H9 (cell line): ENCODE results near the gene BCKDHA. TPM values are rescaled to one million over a fixed set of nuclear protein-coding genes. Genes with fewer than 3 reads are reported as not detected.

Experiments
- DNase-seq: peaks from one replicate; pipeline ENCODE4 v3.0.0-alpha.2; 2017
- H2AFZ ChIP-seq: one replicate; pipeline ENCODE4 v1.6.1; 2013; ENCODE audit warnings: mild to moderate bottlenecking, low read length, control low read depth, moderate library complexity
- H2AK5ac ChIP-seq: 2 replicates; pipeline ENCODE4 v1.6.1; 2013; ENCODE audit warnings: low read length, control low read depth, mixed read lengths; ENCODE audit not compliant: insufficient read length
- H2BK120ac ChIP-seq: one replicate; pipeline ENCODE4 v1.6.1; 2013; ENCODE audit warnings: low read depth, mild to moderate bottlenecking, low read length, control low read depth, inconsistent platforms; ENCODE audit not compliant: poor library complexity, severe bottlenecking
- H2BK12ac ChIP-seq: 2 replicates; pipeline ENCODE4 v1.6.1; 2013; ENCODE audit warnings: low read length, control low read depth, mixed read lengths, low read depth; ENCODE audit not compliant: insufficient read length
- H2BK15ac ChIP-seq: 2 replicates; pipeline ENCODE4 v1.6.1; 2013; ENCODE audit warnings: low read depth, low read length, control low read depth
- H2BK20ac ChIP-seq: one replicate; pipeline ENCODE4 v1.6.1; 2013; ENCODE audit warnings: low read depth, mild to moderate bottlenecking, low read length, control low read depth, inconsistent platforms; ENCODE audit not compliant: poor library complexity, severe bottlenecking
- H2BK5ac ChIP-seq: 2 replicates; pipeline ENCODE4 v1.6.1; 2013; ENCODE audit warnings: low read length, control low read depth, mixed read lengths; ENCODE audit not compliant: insufficient read length
- H3K14ac ChIP-seq: 2 replicates; pipeline ENCODE4 v1.6.1; 2013; ENCODE audit warnings: low read length, control low read depth; ENCODE audit not compliant: insufficient read depth
- H3K18ac ChIP-seq: 2 replicates; pipeline ENCODE4 v1.6.1; 2013; ENCODE audit warnings: low read depth, mild to moderate bottlenecking, mixed read lengths, low read length, control low read depth; ENCODE audit not compliant: insufficient read length
- H3K23ac ChIP-seq: 2 replicates; pipeline ENCODE4 v1.6.1; 2013; ENCODE audit warnings: low read length, control low read depth, mixed read lengths, low read depth; ENCODE audit not compliant: insufficient read length
- H3K23me2 ChIP-seq: 2 replicates; pipeline ENCODE4 v1.6.1; 2013; ENCODE audit warnings: low read depth, mild to moderate bottlenecking, mixed read lengths, low read length, control low read depth; ENCODE audit not compliant: insufficient read length, poor library complexity, severe bottlenecking
- H3K27ac ChIP-seq: 2 replicates; pipeline ENCODE4 v1.5.1; 2013; ENCODE audit warnings: low read length, control low read depth, mixed read lengths, low read depth; ENCODE audit not compliant: insufficient read length
- H3K27me3 ChIP-seq: 2 replicates; pipeline ENCODE4 v1.6.1; 2013; ENCODE audit warnings: low read length, control low read depth, inconsistent platforms; ENCODE audit not compliant: insufficient read depth
- H3K4ac ChIP-seq: 2 replicates; pipeline ENCODE4 v1.6.1; 2013; ENCODE audit warnings: low read depth, mild to moderate bottlenecking, control low read depth, inconsistent platforms, low read length, moderate library complexity
- H3K4me1 ChIP-seq: 2 replicates; pipeline ENCODE4 v1.6.1; 2013; ENCODE audit warnings: low read length, control low read depth, inconsistent platforms; ENCODE audit not compliant: insufficient read depth
- H3K4me2 ChIP-seq: 2 replicates; pipeline ENCODE4 v1.6.1; 2013; ENCODE audit warnings: low read length, control low read depth, mixed read lengths; ENCODE audit not compliant: insufficient read length, insufficient read depth
- H3K56ac ChIP-seq: 2 replicates; pipeline ENCODE4 v1.6.1; 2013; ENCODE audit warnings: low read depth, mild to moderate bottlenecking, mixed read lengths, low read length, control low read depth; ENCODE audit not compliant: insufficient read length
- H3K79me1 ChIP-seq: 2 replicates; pipeline ENCODE4 v1.6.1; 2013; ENCODE audit warnings: low read depth, mild to moderate bottlenecking, moderate library complexity, low read length, control low read depth, inconsistent platforms; ENCODE audit not compliant: insufficient read depth, poor library complexity, severe bottlenecking
- H3K79me2 ChIP-seq: 2 replicates; pipeline ENCODE4 v1.6.1; 2013; ENCODE audit warnings: low read length, control low read depth, inconsistent platforms; ENCODE audit not compliant: insufficient read depth
- H3K9ac ChIP-seq: 2 replicates; pipeline ENCODE4 v1.6.1; 2013; ENCODE audit warnings: low read length, control low read depth, mixed read lengths; ENCODE audit not compliant: insufficient read length; ENCODE audit errors: extremely low read depth
- H3K9me3 ChIP-seq: one replicate; pipeline ENCODE4 v1.6.1; 2013; ENCODE audit warnings: low read depth, low read length, inconsistent platforms; ENCODE audit not compliant: control insufficient read depth
- H3T11ph ChIP-seq: one replicate; pipeline ENCODE4 v1.6.1; 2013; ENCODE audit warnings: mild to moderate bottlenecking, low read length, control low read depth, inconsistent platforms
- H4K20me1 ChIP-seq: one replicate; pipeline ENCODE4 v1.6.1; 2013; ENCODE audit not compliant: control insufficient read depth, insufficient read length, insufficient read depth
- H4K5ac ChIP-seq: 2 replicates; pipeline ENCODE4 v1.6.1; 2013; ENCODE audit warnings: low read depth, mild to moderate bottlenecking, mixed read lengths, low read length, control low read depth; ENCODE audit not compliant: insufficient read length
- H4K8ac ChIP-seq: replicated peaks from 2 replicates; pipeline ENCODE4 v1.6.1; 2013; ENCODE audit warnings: low read length, control low read depth, mixed read lengths, low read depth; ENCODE audit not compliant: insufficient read length
- H4K91ac ChIP-seq: 2 replicates; pipeline ENCODE4 v1.6.1; 2013; ENCODE audit warnings: low read depth, mild to moderate bottlenecking, moderate library complexity, mixed read lengths, low read length, control low read depth; ENCODE audit not compliant: insufficient read length
- H3K27ac Mint-ChIP-seq, 3 experiments: 2 replicates in 2 of 3; 3 replicates in 1 of 3; pipeline ENCODE4 v1.8.0; 2020 to 2021; ENCODE audit warnings: mixed read lengths in 3 of 3, mild to moderate bottlenecking in 1 of 3, moderate library complexity in 1 of 3
- H3K27me3 Mint-ChIP-seq: 2 replicates; pipeline ENCODE4 v1.8.0; 2021; ENCODE audit warnings: low read depth, mild to moderate bottlenecking, moderate library complexity, mixed read lengths
- H3K36me3 Mint-ChIP-seq, 3 experiments: 2 replicates in 2 of 3; 3 replicates in 1 of 3; pipeline ENCODE4 v1.8.0; 2020 to 2021; ENCODE audit warnings: low read depth in 3 of 3, mixed read lengths in 3 of 3; ENCODE audit not compliant: insufficient read depth in 1 of 3
- H3K4me1 Mint-ChIP-seq, 2 experiments: 2 replicates each; pipeline ENCODE4 v1.8.0; 2020; ENCODE audit warnings: mixed read lengths in 2 of 2
- H3K4me3 Mint-ChIP-seq, 2 experiments: 2 replicates in 1 of 2; 3 replicates in 1 of 2; pipeline ENCODE4 v1.8.0; 2020 to 2021; ENCODE audit warnings: mild to moderate bottlenecking in 2 of 2, mixed read lengths in 2 of 2, moderate library complexity in 1 of 2
- H3K9me3 Mint-ChIP-seq, 2 experiments: 2 replicates in 1 of 2; 3 replicates in 1 of 2; pipeline ENCODE4 v1.8.0; 2020; ENCODE audit warnings: mild to moderate bottlenecking in 2 of 2, mixed read lengths in 2 of 2, moderate library complexity in 1 of 2
- WGBS: extraction: QIAGEN DNeasy Blood & Tissue Kit; methylation state at CpG from one replicate; pipeline ENCODE4 v1.1.7; 2013; ENCODE audit warnings: missing lambda C conversion rate, low lambda C conversion rate, mixed read lengths; ENCODE audit not compliant: insufficient read length; ENCODE audit errors: extremely low coverage; 5-methylcytosine and 5-hydroxymethylcytosine counted together
- total RNA-seq: library from RNA; stranded (reverse); gene quantifications from 2 replicates; pipeline ENCODE4 v1.2.1, GENCODE V29; 2021
- TF ChIP-seq, protein P1 (sequence below): fragments of 200-600 bp; sonication (generic); conservative IDR thresholded peaks from 3 replicates; pipeline ENCODE4 v1.8.0; 2021; ENCODE audit warnings: antibody characterized with exemption, mild to moderate bottlenecking

BCKDHA gene
- total RNA-seq, 1 experiment from 2014 or later: 21.1 TPM

DNA sequence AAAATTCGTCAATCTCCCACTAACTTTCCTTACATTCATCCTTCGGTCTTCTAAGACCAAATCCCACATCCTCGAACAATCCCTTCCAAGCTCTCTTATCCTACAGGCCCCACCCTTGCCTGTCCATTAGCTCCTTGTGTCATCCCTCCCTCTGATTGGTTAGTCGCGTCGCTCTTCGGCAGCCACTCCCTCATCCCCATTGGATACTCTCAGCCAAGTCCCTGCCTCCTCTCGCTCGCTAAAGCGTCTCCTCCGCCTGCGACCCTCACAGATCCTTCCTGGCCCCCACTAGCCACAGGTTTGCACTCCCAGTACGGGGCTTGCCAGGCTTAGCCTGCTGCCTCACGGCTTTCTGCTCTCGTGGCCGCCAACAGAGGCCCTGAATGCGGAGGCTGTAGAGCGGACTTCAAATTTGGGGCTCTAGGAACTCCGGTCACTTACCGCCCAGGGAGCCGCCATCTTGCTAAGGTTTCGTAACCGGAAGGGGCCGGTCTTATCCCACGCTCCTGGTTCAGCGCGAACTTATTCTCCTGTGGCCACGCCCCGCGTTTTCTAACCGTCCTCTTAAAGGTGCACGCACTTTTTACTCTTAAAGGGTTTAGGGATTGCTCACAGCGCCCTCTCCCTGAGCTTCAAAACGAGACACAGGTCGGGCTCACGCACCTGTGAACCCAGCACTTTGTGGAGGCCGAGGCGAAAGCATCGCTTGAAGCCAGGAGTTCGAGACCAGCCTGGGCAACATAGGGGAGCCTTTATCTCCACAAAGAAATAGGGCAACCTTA is 42.0 kb downstream of the BCKDHA start, which contains the start of gene DMAC2:
DMAC2 (minus strand) TSS at position 472 of the 782 bp plus-strand sequence; CDS start at position 459, 13 bp downstream.
- no peaks in the 10 kb centered on the region for H3K23me2 ChIP-seq
- peaks cover 3% of the 10 kb centered on the region for H3K79me1 ChIP-seq
- H3T11ph ChIP-seq: no peak within 1 kb of the TSS
- H3K9ac ChIP-seq: peak within 1 kb of the TSS; percentile 97
- no peaks in the 10 kb centered on the region for H4K20me1 ChIP-seq
- H3K4ac ChIP-seq: no peak within 1 kb of the TSS
- H3K4me2 ChIP-seq: peak within 1 kb of the TSS; percentile 84
- H2BK5ac ChIP-seq: peak within 1 kb of the TSS; percentile 7
- H3K4me3 Mint-ChIP-seq: no peak within 1 kb of the TSS; a peak in 1 of 5 replicates
- no peaks in the 10 kb centered on the region for H3K9me3 ChIP-seq
- TF ChIP-seq, protein P1, sequence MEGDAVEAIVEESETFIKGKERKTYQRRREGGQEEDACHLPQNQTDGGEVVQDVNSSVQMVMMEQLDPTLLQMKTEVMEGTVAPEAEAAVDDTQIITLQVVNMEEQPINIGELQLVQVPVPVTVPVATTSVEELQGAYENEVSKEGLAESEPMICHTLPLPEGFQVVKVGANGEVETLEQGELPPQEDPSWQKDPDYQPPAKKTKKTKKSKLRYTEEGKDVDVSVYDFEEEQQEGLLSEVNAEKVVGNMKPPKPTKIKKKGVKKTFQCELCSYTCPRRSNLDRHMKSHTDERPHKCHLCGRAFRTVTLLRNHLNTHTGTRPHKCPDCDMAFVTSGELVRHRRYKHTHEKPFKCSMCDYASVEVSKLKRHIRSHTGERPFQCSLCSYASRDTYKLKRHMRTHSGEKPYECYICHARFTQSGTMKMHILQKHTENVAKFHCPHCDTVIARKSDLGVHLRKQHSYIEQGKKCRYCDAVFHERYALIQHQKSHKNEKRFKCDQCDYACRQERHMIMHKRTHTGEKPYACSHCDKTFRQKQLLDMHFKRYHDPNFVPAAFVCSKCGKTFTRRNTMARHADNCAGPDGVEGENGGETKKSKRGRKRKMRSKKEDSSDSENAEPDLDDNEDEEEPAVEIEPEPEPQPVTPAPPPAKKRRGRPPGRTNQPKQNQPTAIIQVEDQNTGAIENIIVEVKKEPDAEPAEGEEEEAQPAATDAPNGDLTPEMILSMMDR: peak; percentile 67
- no peak within 1 kb of the TSS for H2BK12ac ChIP-seq
- H3K27me3 ChIP-seq: no peaks in the 10 kb centered on the region
- H3K23ac ChIP-seq: no peak within 1 kb of the TSS
- peak; percentile 98 for DNase-seq
- no peak within 1 kb of the TSS for H2AK5ac ChIP-seq
- WGBS: no CpG with 5 or more reads among the region's 40 CpGs
- H3K4me1 ChIP-seq: no peaks in the 10 kb centered on the region; the same call in 1 of the 2 replicates
- peaks cover 0 to 4% of the 10 kb centered on the region in 2 experiments; a peak in 1 of 4 replicates for H3K4me1 Mint-ChIP-seq
- no peak within 1 kb of the TSS for H2AFZ ChIP-seq
- peak within 1 kb of the TSS; percentile 95 for H3K18ac ChIP-seq
- H2BK120ac ChIP-seq: no peak within 1 kb of the TSS
- H3K36me3 Mint-ChIP-seq: peaks cover 6 to 16% (median 10%) of the 10 kb centered on the region in 3 experiments
- no peak within 1 kb of the TSS; a peak in 1 of 7 replicates for H3K27ac Mint-ChIP-seq
- H4K8ac ChIP-seq: no peak within 1 kb of the TSS
- peak within 1 kb of the TSS; percentile 94 for H3K14ac ChIP-seq
- no peak within 1 kb of the TSS for H4K91ac ChIP-seq
- no peak within 1 kb of the TSS for H3K56ac ChIP-seq
- peak within 1 kb of the TSS; percentile 5 for H4K5ac ChIP-seq
- no peak within 1 kb of the TSS for H2BK20ac ChIP-seq
- peaks cover 0 to 3% of the 10 kb centered on the region in 2 experiments; a peak in 1 of 5 replicates for H3K9me3 Mint-ChIP-seq
- H3K79me2 ChIP-seq: no peaks in the 10 kb centered on the region
- no peak within 1 kb of the TSS; the same call in 1 of the 2 replicates for H2BK15ac ChIP-seq
- no peak within 1 kb of the TSS for H3K27ac ChIP-seq
- peaks cover 9% of the 10 kb centered on the region for H3K27me3 Mint-ChIP-seq
